HEK293 (cell line): ENCODE results near the gene CELF6.

Experiments
- BCL11A ChIP-seq: fragments of 450-650 bp; formaldehyde crosslinking; IDR thresholded peaks from 2 replicates; pipeline ENCODE4 v1.5.1; 2016; ENCODE audit warnings: low read depth, missing biosample characterization, missing genetic modification characterization
- EGR2 ChIP-seq: fragments of 450-650 bp; formaldehyde crosslinking; IDR thresholded peaks from 2 replicates; pipeline ENCODE4 v1.5.1; 2016; ENCODE audit warnings: low read depth, missing biosample characterization, missing genetic modification characterization
- GLIS2 ChIP-seq: fragments of 450-650 bp; formaldehyde crosslinking; IDR thresholded peaks from 2 replicates; pipeline ENCODE4 v1.5.1; 2016; ENCODE audit warnings: missing biosample characterization, missing genetic modification characterization
- KLF1 ChIP-seq: fragments of 450-650 bp; formaldehyde crosslinking; IDR thresholded peaks from 2 replicates; pipeline ENCODE4 v1.5.1; 2016; ENCODE audit warnings: missing biosample characterization, missing genetic modification characterization
- KLF8 ChIP-seq: fragments of 450-650 bp; formaldehyde crosslinking; IDR thresholded peaks from 2 replicates; pipeline ENCODE4 v1.5.1; 2016; ENCODE audit warnings: missing biosample characterization, missing genetic modification characterization
- PBX3 ChIP-seq: sonication (generic); formaldehyde crosslinking; IDR thresholded peaks from 2 replicates; pipeline ENCODE4 v1.8.1; 2022; ENCODE audit warnings: mild to moderate bottlenecking, moderate library complexity, missing genetic modification reagents
- PRDM6 ChIP-seq: fragments of 450-650 bp; formaldehyde crosslinking; IDR thresholded peaks from 2 replicates; pipeline ENCODE4 v1.5.1; 2017; ENCODE audit warnings: missing biosample characterization, missing genetic modification characterization
- SALL2 ChIP-seq: fragments of 450-650 bp; formaldehyde crosslinking; IDR thresholded peaks from 2 replicates; pipeline ENCODE4 v1.5.0; 2017; ENCODE audit warnings: missing biosample characterization, mild to moderate bottlenecking, missing genetic modification characterization, borderline replicate concordance
- SCRT1 ChIP-seq: fragments of 450-650 bp; formaldehyde crosslinking; IDR thresholded peaks from 2 replicates; pipeline ENCODE4 v1.5.1; 2016; ENCODE audit warnings: missing biosample characterization, missing genetic modification characterization, borderline replicate concordance
- SCRT2 ChIP-seq: fragments of 450-650 bp; formaldehyde crosslinking; IDR thresholded peaks from 2 replicates; pipeline ENCODE4 v1.5.1; 2016; ENCODE audit warnings: missing biosample characterization, missing genetic modification characterization
- SETDB1 ChIP-seq: IDR thresholded peaks from one replicate; pipeline ENCODE4 v1.6.1; 2017; ENCODE audit warnings: mild to moderate bottlenecking, low read length, moderate library complexity, mixed read lengths; ENCODE audit not compliant: insufficient read length
- WT1 ChIP-seq: fragments of 450-650 bp; formaldehyde crosslinking; IDR thresholded peaks from 2 replicates; pipeline ENCODE4 v1.5.1; 2016; ENCODE audit warnings: missing biosample characterization, missing genetic modification characterization
- ZIC2 ChIP-seq: fragments of 450-650 bp; formaldehyde crosslinking; IDR thresholded peaks from 2 replicates; pipeline ENCODE4 v1.5.1; 2016; ENCODE audit warnings: missing biosample characterization, missing genetic modification characterization
- ZNF112 ChIP-seq: fragments of 450-650 bp; formaldehyde crosslinking; IDR thresholded peaks from 2 replicates; pipeline ENCODE4 v1.5.0; 2017; ENCODE audit warnings: missing biosample characterization, missing genetic modification characterization
- ZNF19 ChIP-seq: fragments of 450-650 bp; formaldehyde crosslinking; IDR thresholded peaks from 2 replicates; pipeline ENCODE4; 2016; ENCODE audit warnings: missing biosample characterization, missing genetic modification characterization, low read depth
- ZNF214 ChIP-seq: fragments of 450-650 bp; formaldehyde crosslinking; IDR thresholded peaks from 2 replicates; pipeline ENCODE4 v1.5.1; 2017; ENCODE audit warnings: missing biosample characterization, mild to moderate bottlenecking, missing genetic modification characterization, borderline replicate concordance
- ZNF221 ChIP-seq: fragments of 450-650 bp; formaldehyde crosslinking; IDR thresholded peaks from 2 replicates; pipeline ENCODE4 v1.5.1; 2017; ENCODE audit warnings: missing biosample characterization, missing genetic modification characterization, borderline replicate concordance
- ZNF24 ChIP-seq: fragments of 450-650 bp; formaldehyde crosslinking; IDR thresholded peaks from 2 replicates; pipeline ENCODE4 v1.5.1; 2016; ENCODE audit warnings: missing biosample characterization, missing genetic modification characterization
- ZNF292 ChIP-seq: fragments of 450-650 bp; formaldehyde crosslinking; IDR thresholded peaks from 2 replicates; pipeline ENCODE4 v1.5.1; 2016; ENCODE audit warnings: low read depth, missing biosample characterization, missing genetic modification characterization, borderline replicate concordance
- ZNF354C ChIP-seq: fragments of 450-650 bp; formaldehyde crosslinking; IDR thresholded peaks from 2 replicates; pipeline ENCODE4 v1.5.1; 2016; ENCODE audit warnings: missing biosample characterization, missing genetic modification characterization, low read depth, borderline replicate concordance
- ZNF423 ChIP-seq: fragments of 450-650 bp; formaldehyde crosslinking; IDR thresholded peaks from 2 replicates; pipeline ENCODE4 v1.5.1; 2016; ENCODE audit warnings: missing biosample characterization, missing genetic modification characterization
- ZNF433 ChIP-seq: fragments of 450-650 bp; formaldehyde crosslinking; IDR thresholded peaks from 2 replicates; pipeline ENCODE4 v1.5.1; 2016; ENCODE audit warnings: missing biosample characterization, missing genetic modification characterization, low read depth
- ZNF488 ChIP-seq: fragments of 450-650 bp; formaldehyde crosslinking; IDR thresholded peaks from 2 replicates; pipeline ENCODE4 v1.5.1; 2016; ENCODE audit warnings: missing biosample characterization, missing genetic modification characterization
- ZNF530 ChIP-seq: fragments of 450-650 bp; formaldehyde crosslinking; IDR thresholded peaks from 2 replicates; pipeline ENCODE4 v1.5.1; 2016; ENCODE audit warnings: low read depth, missing biosample characterization, missing genetic modification characterization
- ZNF560 ChIP-seq: fragments of 450-650 bp; formaldehyde crosslinking; IDR thresholded peaks from 2 replicates; pipeline ENCODE4 v1.5.1; 2017; ENCODE audit warnings: missing biosample characterization, missing genetic modification characterization, borderline replicate concordance
- ZNF571 ChIP-seq: fragments of 450-650 bp; formaldehyde crosslinking; IDR thresholded peaks from 2 replicates; pipeline ENCODE4 v1.5.0; 2017; ENCODE audit warnings: missing biosample characterization, missing genetic modification characterization
- ZNF600 ChIP-seq: fragments of 450-650 bp; formaldehyde crosslinking; IDR thresholded peaks from 2 replicates; pipeline ENCODE4 v1.5.1; 2016; ENCODE audit warnings: missing biosample characterization, missing genetic modification characterization
- ZNF621 ChIP-seq: fragments of 450-650 bp; formaldehyde crosslinking; IDR thresholded peaks from 2 replicates; pipeline ENCODE4 v1.5.1; 2017; ENCODE audit warnings: missing biosample characterization, missing genetic modification characterization
- ZNF629 ChIP-seq: fragments of 450-650 bp; formaldehyde crosslinking; IDR thresholded peaks from 2 replicates; pipeline ENCODE4 v1.5.1; 2017; ENCODE audit warnings: missing biosample characterization, missing genetic modification characterization
- ZNF670 ChIP-seq: fragments of 450-650 bp; formaldehyde crosslinking; IDR thresholded peaks from 2 replicates; pipeline ENCODE4 v1.5.1; 2016; ENCODE audit warnings: missing biosample characterization, missing genetic modification characterization, low read depth
- ZNF677 ChIP-seq: fragments of 450-650 bp; IDR thresholded peaks from 2 replicates; pipeline ENCODE4 v1.5.0; 2018; ENCODE audit warnings: missing biosample characterization, mild to moderate bottlenecking, missing genetic modification characterization, moderate library complexity
- ZSCAN16 ChIP-seq: fragments of 450-650 bp; formaldehyde crosslinking; IDR thresholded peaks from 2 replicates; pipeline ENCODE4 v1.5.1; 2016; ENCODE audit warnings: missing biosample characterization, missing genetic modification characterization
- ZSCAN30 ChIP-seq: fragments of 450-650 bp; IDR thresholded peaks from 2 replicates; pipeline ENCODE4 v1.5.1; 2018; ENCODE audit warnings: missing biosample characterization, mild to moderate bottlenecking, missing genetic modification characterization, moderate library complexity

CELF6 gene

DNA sequence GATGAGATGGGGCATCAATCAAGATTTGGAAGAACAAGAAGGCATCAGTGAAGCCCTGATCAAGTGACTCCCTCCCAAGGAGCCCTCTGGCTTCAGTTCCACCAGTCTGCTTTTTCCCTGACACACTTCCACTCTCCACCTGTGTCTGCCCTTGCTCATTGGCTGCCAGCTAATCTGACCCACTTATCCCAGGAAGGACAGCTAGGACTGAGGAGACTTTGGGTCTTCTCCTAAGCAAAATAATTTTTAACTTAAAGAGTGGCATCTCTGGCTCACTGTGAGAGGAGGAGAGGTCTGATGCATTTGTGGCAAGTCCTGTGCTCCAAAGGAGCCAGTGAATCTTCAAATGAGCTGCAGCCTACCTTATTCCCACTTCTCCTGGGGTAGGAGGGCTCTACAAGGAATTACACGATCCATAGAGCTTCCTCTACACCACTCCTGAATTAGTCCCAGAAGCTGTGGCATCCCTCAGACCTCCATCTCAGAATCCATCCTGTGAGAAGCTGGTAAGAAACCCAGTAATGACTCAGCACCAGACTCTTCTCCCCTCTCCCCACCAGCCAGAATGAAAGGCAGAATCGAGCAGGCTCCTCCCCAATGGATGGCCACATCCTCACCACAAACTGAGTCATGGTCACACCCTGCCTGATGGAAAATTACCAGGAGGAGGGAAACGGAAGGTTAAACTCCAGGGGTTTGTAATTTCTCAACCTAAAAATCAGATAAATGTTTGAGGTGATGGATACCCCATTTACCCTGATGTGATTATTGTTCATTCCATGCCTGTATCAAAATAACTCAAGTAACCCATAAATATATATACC lies 82.7 kb downstream of the CELF6 start (continued):
- TF ChIP-seq ZIC2 (0 out of 2 replicates have a peak, but pooled peaks have one; percentile 17), ZNF488 (tag by site-specific recombination) (no peak), ZNF560 (no peak), EGR2 (tag by site-specific recombination) (no peak), ZNF221 (no peak), ZNF24 (peak; percentile 52; the same call in 1 of the 2 replicates), SETDB1 (no peak), ZNF292 (tag by site-specific recombination) (no peak), KLF8 (tag by site-specific recombination) (peak; percentile 59; the same call in 1 of the 2 replicates), ZNF600 (peak; percentile 94), BCL11A (no peak), WT1 (tag by site-specific recombination) (0 out of 2 replicates have a peak, but pooled peaks have one; percentile 71), KLF1 (tag by site-specific recombination) (peak; percentile 68), ZNF677 (no peak), ZNF423 (tag by site-specific recombination) (no peak), ZNF112 (tag by site-specific recombination) (no peak), SCRT1 (tag by site-specific recombination) (no peak), SCRT2 (tag by site-specific recombination) (no peak), SALL2 (tag by site-specific recombination) (no peak), GLIS2 (tag by site-specific recombination) (no peak), ZNF670 (tag by site-specific recombination) (no peak), ZNF354C (tag by site-specific recombination) (no peak), PRDM6 (tag by site-specific recombination) (no peak), ZNF19 (no peak), ZNF629 (peak; percentile 72), ZNF214 (tag by site-specific recombination) (no peak), ZSCAN16 (tag by site-specific recombination) (no peak), ZNF433 (tag by site-specific recombination) (no peak), ZNF530 (tag by site-specific recombination) (no peak), ZSCAN30 (tag by site-specific recombination) (peak; percentile 28; the same call in 1 of the 2 replicates), ZNF571 (tag by site-specific recombination) (no peak), PBX3 (CRISPR knock-in tag) (no peak), ZNF621 (tag by site-specific recombination) (no peak)
